Measurements from ENCODE around the gene ARID1B.

The ARID1B gene

DNA sequence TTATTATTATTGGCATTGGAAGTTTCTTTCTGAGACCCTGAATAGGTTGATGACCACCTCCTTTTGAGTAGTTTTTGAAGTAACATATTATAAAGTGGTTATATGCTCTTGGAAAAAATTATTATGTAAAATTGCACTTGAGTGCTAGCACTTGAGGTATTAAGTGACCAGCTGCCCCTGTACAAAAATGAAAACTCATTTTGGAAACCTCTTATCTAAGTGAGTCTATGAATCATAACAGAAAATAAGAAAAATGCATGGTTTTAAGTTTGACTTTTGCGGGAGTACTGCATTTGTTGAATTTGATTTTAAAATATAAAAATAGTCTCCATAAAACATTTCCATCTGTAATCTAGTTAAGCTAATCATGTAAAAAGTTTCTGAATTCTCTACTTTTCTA lies 297.8 kb downstream of the ARID1B start:
- no peak for DNase-seq (ENCODE audit: low read depth in 2 of 2)

GRCh38 chr6:157075549-157076450 lies 298.6 kb downstream of the ARID1B start:
- DNase-seq (ENCODE audit: low read depth in 2 of 2): no peak

DNA sequence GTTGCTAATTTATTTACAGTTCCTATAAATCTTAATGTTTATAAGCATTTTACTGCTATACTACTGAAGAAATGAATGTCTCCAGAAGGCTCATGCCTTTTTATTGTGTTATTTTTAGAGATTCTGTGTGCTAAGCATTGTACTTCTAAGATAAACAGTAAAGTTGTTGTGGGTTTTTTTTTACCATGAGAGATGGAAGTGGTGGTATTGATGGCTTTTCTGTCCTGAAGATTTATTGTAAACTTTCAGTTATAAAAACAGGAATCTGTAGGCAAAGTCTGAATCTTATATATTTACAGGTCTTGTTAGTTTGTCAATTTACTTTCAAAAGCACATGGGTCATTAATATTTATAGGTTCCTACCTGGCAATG lies 299.3 kb downstream of the ARID1B start:
- DNase-seq (ENCODE audit: low read depth in 2 of 2): no peak

- no peak for DNase-seq (ENCODE audit: low read depth in 2 of 2)
Observed at GRCh38 chr6:157077251-157077650, 300.1 kb downstream of the ARID1B start.

DNA sequence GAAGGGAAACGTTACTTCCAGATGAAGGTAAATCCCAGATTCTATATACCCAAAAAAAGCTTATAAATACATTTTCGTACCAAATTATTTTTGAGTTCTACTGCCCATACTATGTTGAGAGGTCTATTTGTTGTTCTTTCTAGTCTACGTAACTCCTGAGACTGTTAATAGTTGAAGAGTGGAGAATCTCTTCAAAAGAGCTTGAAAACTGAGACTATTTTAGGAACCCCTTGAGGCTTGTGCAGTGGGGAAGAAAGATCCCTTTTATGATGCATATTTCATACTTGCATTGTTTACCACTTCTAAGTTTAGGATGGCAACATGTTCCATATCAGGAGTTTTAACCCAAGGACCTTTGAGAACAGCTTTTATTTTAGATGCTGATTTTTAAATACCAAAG lies 301.1 kb downstream of the ARID1B start:
- no peak for DNase-seq (ENCODE audit: low read depth in 2 of 2)

GRCh38 chr6:157079277-157079676 lies 302.1 kb downstream of the ARID1B start:
- no peak for DNase-seq (ENCODE audit: low read depth in 2 of 2)

GRCh38 chr6:157079771-157080170 lies 302.6 kb downstream of the ARID1B start:
- no peak for DNase-seq (ENCODE audit: low read depth in 2 of 2)

GRCh38 chr6:157080986-157081391 lies 303.8 kb downstream of the ARID1B start:
- no peak for DNase-seq (ENCODE audit: low read depth in 2 of 2)

GRCh38 chr6:157083343-157083742 lies 306.2 kb downstream of the ARID1B start:
- DNase-seq (ENCODE audit: low read depth in 2 of 2): no peak

GRCh38 chr6:157086632-157087031 lies 309.5 kb downstream of the ARID1B start:
- DNase-seq (ENCODE audit: low read depth in 2 of 2): no peak

DNA sequence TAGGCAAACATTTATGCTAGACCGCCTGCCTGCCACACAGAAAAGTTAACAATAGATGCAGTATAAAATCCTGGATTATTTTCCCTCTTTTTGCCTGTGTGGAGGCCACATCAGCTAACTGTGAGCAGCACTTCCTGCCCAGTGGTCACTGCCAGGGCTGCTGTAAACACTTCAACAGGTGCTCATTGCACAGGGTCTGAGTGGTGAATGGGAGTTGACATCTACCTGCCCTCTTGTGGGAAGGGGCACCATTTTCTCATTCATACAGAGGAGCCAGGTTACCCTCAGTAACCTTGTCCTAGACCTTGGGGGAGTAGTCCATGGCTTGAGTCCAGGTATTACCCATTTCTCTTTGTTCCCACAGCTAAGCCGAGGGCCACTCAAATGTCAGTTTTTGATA lies 310.8 kb downstream of the ARID1B start:
- DNase-seq (ENCODE audit: low read depth in 2 of 2): no peak

DNA sequence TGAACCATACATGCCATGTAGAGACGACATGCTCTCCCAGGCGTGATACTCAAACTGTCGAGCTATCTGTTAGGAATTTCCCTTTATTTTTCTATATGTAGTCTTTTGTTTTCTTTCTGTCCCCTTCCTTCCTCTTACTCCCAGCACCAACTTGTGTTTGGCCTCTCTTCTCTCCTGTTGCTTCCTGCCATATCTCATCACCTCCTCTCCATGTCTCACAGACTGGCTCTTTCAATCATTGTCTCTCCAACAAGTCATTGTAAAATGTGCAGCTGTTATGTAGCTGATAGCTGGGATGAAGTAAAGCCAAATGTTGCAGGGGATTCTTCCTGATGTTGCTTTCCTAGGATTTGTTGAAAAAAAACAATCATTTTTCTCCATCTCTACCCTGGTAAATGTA lies 311.7 kb downstream of the ARID1B start:
- no peak for DNase-seq (ENCODE audit: low read depth in 2 of 2)

DNA sequence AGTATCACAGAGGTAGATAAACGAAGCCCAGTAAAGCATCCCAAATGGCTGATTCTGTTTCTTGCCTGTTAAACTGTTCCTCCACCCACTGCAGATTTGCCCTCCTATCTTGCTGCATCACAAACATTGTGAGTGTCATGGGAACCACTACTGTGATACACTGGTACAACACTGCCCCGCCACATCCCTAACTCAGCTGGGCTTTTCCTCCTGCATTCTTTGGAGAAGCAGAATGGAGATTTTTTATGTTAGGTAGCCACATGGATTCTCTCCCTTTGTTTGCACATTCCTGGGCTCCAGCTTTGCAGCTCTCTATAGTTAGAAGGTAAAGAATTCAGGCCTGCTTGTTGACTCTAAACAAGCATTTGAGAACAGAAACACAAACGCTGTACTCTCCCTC lies 312.1 kb downstream of the ARID1B start:
- no peak for DNase-seq (ENCODE audit: low read depth in 2 of 2)

GRCh38 chr6:157089851-157090250 lies 312.7 kb downstream of the ARID1B start:
- DNase-seq (ENCODE audit: low read depth in 2 of 2): no peak

- no peak for DNase-seq (ENCODE audit: low read depth in 2 of 2)
Observed at GRCh38 chr6:157090736-157091135, 313.6 kb downstream of the ARID1B start.

- no peak for DNase-seq (ENCODE audit: low read depth in 2 of 2)
Observed at GRCh38 chr6:157091243-157091642, 314.1 kb downstream of the ARID1B start.

- no peak for DNase-seq (ENCODE audit: low read depth in 2 of 2)
Observed at GRCh38 chr6:157091856-157092460, 314.8 kb downstream of the ARID1B start.

DNA sequence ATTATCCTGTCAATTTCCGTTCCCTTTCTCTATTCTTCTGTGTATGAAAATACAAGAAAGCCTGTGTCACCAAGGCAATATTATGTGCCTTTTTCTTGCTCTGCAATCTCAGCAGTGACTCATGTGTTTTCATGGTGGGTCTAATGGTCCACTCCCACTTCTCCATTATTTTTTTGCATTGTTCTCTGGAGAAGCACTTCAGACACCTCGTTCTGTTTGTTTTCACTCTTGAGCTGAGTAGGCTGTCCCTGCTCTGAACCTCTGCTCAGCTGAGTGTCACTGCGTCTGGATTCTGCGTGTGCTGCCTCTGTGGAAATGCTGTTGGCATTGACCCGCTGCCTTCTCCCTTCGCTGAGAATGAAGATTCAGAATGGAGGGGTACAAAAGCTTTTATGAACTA lies 315.6 kb downstream of the ARID1B start:
- no peak for DNase-seq (ENCODE audit: low read depth in 2 of 2)

DNA sequence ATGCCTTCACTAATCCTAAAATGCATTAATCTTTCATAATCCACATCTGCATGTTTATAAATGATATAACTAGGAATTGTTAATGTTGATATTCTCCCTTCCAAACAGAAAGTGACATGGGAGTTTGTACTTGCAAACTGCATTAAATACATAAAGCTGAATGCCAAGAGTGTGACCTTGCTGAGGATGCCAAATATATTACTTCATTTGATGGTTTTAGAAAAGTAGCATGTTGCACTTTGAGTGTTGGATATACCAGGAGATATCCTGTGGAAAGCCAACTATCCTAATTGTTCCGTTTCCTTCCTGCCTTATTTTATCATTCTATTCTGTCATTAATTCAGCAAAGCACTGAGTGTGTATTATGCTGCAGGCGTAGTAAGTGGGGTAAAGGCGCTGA lies 316.4 kb downstream of the ARID1B start:
- no peak for DNase-seq (ENCODE audit: low read depth in 2 of 2)

- no peak for DNase-seq (ENCODE audit: low read depth in 2 of 2)
Observed at GRCh38 chr6:157094038-157094437, 316.9 kb downstream of the ARID1B start.

- DNase-seq (ENCODE audit: low read depth in 2 of 2): no peak
Observed at GRCh38 chr6:157095084-157095483, 317.9 kb downstream of the ARID1B start.

GRCh38 chr6:157095569-157095968 lies 318.4 kb downstream of the ARID1B start:
- DNase-seq (ENCODE audit: low read depth in 2 of 2): no peak

- no peak for DNase-seq (ENCODE audit: low read depth in 2 of 2)
Observed at GRCh38 chr6:157096105-157096504, 318.9 kb downstream of the ARID1B start.

All from stimulated activated CD4-positive, alpha-beta T cell treated with anti-CD3 and anti-CD28 coated beads, Interleukin-4, amount 100 ng/mL, for 48 hours (primary cell).